GM21526 (cell line): Measurements from ENCODE around the gene NDST4.

ENCODE experiments used
- ATAC-seq: cut with Tn5 transposase; IDR thresholded peaks from one replicate; pipeline ENCODE4 v1.9.1; 2021; ENCODE audit warnings: moderate library complexity; ENCODE audit not compliant: unreplicated experiment, low FRiP score

NDST4 gene

GRCh38 chr4:115113506-115114106 lies at the start of gene NDST4:
Gene NDST4 (minus strand): TSS chr4:115113620. CDS start chr4:115077036, 36,584 bp downstream.
- no peak for ATAC-seq

- ATAC-seq, result no peak
These were observed 45.7 kb upstream of the NDST4 start for GRCh38 chr4:115159141-115159540.

GRCh38 chr4:115158296-115158695 lies 44.9 kb upstream of the NDST4 start:
- ATAC-seq, result no peak

GRCh38 chr4:115154826-115155225 lies 41.4 kb upstream of the NDST4 start:
- ATAC-seq, result no peak

- no peak for ATAC-seq
These were observed 39.5 kb upstream of the NDST4 start for GRCh38 chr4:115152965-115153364.

- ATAC-seq, result peak; percentile 73
These were observed 38.7 kb upstream of the NDST4 start for GRCh38 chr4:115152081-115152480.

- no peak for ATAC-seq
These were observed 35.7 kb upstream of the NDST4 start for GRCh38 chr4:115149106-115149505.

- no peak for ATAC-seq
These were observed 32.2 kb upstream of the NDST4 start for GRCh38 chr4:115145393-115146160.

GRCh38 chr4:115128037-115128436 lies 14.6 kb upstream of the NDST4 start:
- no peak for ATAC-seq

GRCh38 chr4:115126491-115126890 lies 13.1 kb upstream of the NDST4 start:
- ATAC-seq, result no peak

GRCh38 chr4:115121351-115122043 lies 8.1 kb upstream of the NDST4 start:
- no peak for ATAC-seq

- no peak for ATAC-seq
These were observed 6.5 kb upstream of the NDST4 start for GRCh38 chr4:115119804-115120352.

- ATAC-seq, result no peak
These were observed 4.2 kb upstream of the NDST4 start for GRCh38 chr4:115117651-115118050.

GRCh38 chr4:115110191-115111181 lies 2.9 kb downstream of the NDST4 start:
- ATAC-seq, result no peak

GRCh38 chr4:115108850-115109249 lies 4.6 kb downstream of the NDST4 start:
- no peak for ATAC-seq

GRCh38 chr4:115107411-115107810 lies 6.0 kb downstream of the NDST4 start:
- no peak for ATAC-seq

GRCh38 chr4:115101675-115102074 lies 11.7 kb downstream of the NDST4 start:
- ATAC-seq, result no peak

GRCh38 chr4:115090483-115091075 lies 22.8 kb downstream of the NDST4 start:
- peak; percentile 73 for ATAC-seq

- ATAC-seq, result no peak
These were observed 30.8 kb downstream of the NDST4 start for GRCh38 chr4:115082633-115083032.

GRCh38 chr4:115076691-115077090 lies 36.7 kb downstream of the NDST4 start:
- no peak for ATAC-seq
